SK-N-MC (cell line): ENCODE data around the gene ABLIM2.
"Not testable (repeated sequence)": the region's sequence is repeated elsewhere in the genome, so short reads cannot be mapped to it uniquely, and the experiment has no call there.

Experiments used
- DNase-seq: peaks from one replicate; pipeline ENCODE4 v3.0.0-alpha.2; 2011; ENCODE audit warnings: low read depth, low spot score
- H3K27ac ChIP-seq: fragments of 200-600 bp; sonication (generic); 2 replicates; pipeline ENCODE4 v1.5.1; 2016; ENCODE audit warnings: mixed run types
- H3K36me3 ChIP-seq: fragments of 200-600 bp; sonication (generic); 2 replicates; pipeline ENCODE4 v1.6.1; 2017; ENCODE audit warnings: antibody characterized with exemption, low read length, mixed read lengths; ENCODE audit not compliant: insufficient read depth
- H3K4me3 ChIP-seq: fragments of 200-600 bp; sonication (generic); 2 replicates; pipeline ENCODE4 v1.5.1; 2016
- H3K9ac ChIP-seq: fragments of 200-600 bp; sonication (generic); 2 replicates; pipeline ENCODE4 v1.8.0; 2017; ENCODE audit warnings: mixed run types, mixed read lengths; ENCODE audit not compliant: insufficient read length
- H3K9me3 ChIP-seq: fragments of 200-600 bp; sonication (generic); 2 replicates; pipeline ENCODE4 v1.6.1; 2017; ENCODE audit warnings: low read depth, mild to moderate bottlenecking, antibody characterized with exemption, low read length, moderate library complexity, mixed read lengths
- EZH2 ChIP-seq: fragments of 200-600 bp; sonication (generic); IDR thresholded peaks from one replicate; pipeline ENCODE4 v1.6.1; 2017; ENCODE audit warnings: antibody characterized with exemption
- FOXP2 ChIP-seq: optimal IDR thresholded peaks from 2 replicates; pipeline ENCODE3; 2011; ENCODE audit warnings: mild to moderate bottlenecking, moderate library complexity; ENCODE audit not compliant: insufficient read depth; ENCODE audit errors: extremely low read length, control extremely low read depth
- POLR2AphosphoS5 ChIP-seq: IDR thresholded peaks from 2 replicates; pipeline ENCODE4 v1.6.1; 2012; ENCODE audit warnings: mild to moderate bottlenecking, low read depth, low read length, borderline replicate concordance

The ABLIM2 gene

GRCh38 chr4:7947927-7948326, 210.7 kb downstream of the ABLIM2 start:
- DNase-seq = no peak
- Histone ChIP-seq H3K9me3 (no peaks in the 10 kb centered on the region), H3K36me3 (no peaks in the 10 kb centered on the region), H3K4me3 (no peak overlapping the region), H3K27ac (no peak overlapping the region), H3K9ac (no peak overlapping the region)
- TF ChIP-seq EZH2 (no peak), POLR2AphosphoS5 (no peak), FOXP2 (no peak)

GRCh38 chr4:7945709-7946380, 212.8 kb downstream of the ABLIM2 start:
- TF ChIP-seq POLR2AphosphoS5 = no peak
- no peak for TF ChIP-seq EZH2
- no peak for TF ChIP-seq FOXP2
- Histone ChIP-seq H3K27ac (no peak overlapping the region), H3K4me3 (no peak overlapping the region), H3K9me3 (no peaks in the 10 kb centered on the region), H3K9ac (no peak overlapping the region), H3K36me3 (no peaks in the 10 kb centered on the region)
- no peak for DNase-seq

DNA sequence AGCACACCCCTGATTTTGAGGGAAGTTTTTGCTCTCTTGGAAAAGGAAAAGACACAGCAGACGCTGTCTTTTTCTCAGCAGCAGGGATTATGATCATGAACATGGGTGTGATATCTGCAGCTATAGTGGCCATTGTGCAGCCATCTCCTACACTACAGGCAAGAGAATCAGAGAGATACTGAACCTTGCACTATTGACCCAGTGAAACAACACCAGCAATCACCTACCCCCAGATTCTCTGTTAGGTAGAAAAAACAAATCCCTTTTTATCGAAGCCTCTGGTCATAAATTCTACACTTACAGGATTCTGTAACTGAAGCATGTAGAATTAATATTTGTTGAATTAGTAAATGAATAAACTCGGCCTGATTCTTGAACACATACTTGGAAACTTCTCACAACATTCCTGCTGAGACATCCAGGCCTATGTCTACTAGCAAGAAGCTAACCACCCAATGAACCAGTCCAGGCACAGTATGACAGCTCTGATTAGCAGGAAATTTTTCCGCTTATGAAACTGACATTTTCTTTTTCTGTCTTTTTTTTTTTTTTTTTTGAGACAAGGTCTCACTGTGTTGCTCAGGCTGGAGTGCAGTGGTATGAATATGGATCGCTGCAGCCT, 213.9 kb downstream of the ABLIM2 start:
- no peaks in the 10 kb centered on the region for H3K9me3 ChIP-seq
- H3K4me3 ChIP-seq = no peak overlapping the region
- no peak overlapping the region for H3K27ac ChIP-seq
- DNase-seq = no peak
- no peaks in the 10 kb centered on the region for H3K36me3 ChIP-seq
- TF ChIP-seq POLR2AphosphoS5 (no peak), EZH2 (no peak), FOXP2 (no peak)
- H3K9ac ChIP-seq = no peak overlapping the region

GRCh38 chr4:7943688-7944087, 214.9 kb downstream of the ABLIM2 start:
- DNase-seq, H3K36me3 ChIP-seq, H3K27ac ChIP-seq: not testable (repeated sequence)

GRCh38 chr4:7943211-7943610, 215.4 kb downstream of the ABLIM2 start:
- Histone ChIP-seq H3K36me3 (no peaks in the 10 kb centered on the region), H3K4me3 (no peak overlapping the region), H3K9ac (no peak overlapping the region), H3K9me3 (no peaks in the 10 kb centered on the region), H3K27ac (no peak overlapping the region)
- DNase-seq = no peak
- TF ChIP-seq FOXP2 = no peak
- no peak for TF ChIP-seq POLR2AphosphoS5
- no peak for TF ChIP-seq EZH2

More at GRCh38 chr4:7943688-7944087, 214.9 kb downstream of the ABLIM2 start:
- not testable (repeated sequence) for H3K4me3 ChIP-seq, H3K9me3 ChIP-seq, H3K9ac ChIP-seq

DNA sequence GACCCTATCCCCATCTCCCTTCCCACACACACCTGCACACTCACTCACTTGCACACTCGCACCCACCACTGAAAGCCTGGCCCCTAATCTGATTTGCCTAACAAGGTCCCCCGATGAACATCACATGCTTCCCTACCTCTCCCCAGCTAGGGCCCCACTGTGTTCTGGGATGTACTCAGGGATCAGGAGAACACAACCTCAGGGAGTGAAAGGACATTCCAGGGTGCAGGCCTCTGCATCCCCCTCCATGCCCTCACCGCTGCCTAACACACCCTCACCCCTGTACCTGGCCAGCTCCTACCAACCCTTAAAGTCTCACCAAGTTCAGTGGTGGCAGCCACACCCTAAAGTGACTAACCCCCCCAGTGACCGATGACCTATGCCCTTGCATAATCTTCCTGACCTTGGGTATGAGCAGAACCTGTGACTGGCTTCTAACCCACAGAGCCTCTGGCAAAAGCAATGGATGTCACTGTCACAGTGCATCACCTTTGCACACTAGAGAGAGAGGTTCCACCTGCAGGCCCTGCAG, 216.6 kb downstream of the ABLIM2 start:
- no peak overlapping the region for H3K27ac ChIP-seq
- H3K9ac ChIP-seq = no peak overlapping the region
- DNase-seq = no peak
- TF ChIP-seq FOXP2 = no peak
- no peak for TF ChIP-seq POLR2AphosphoS5
- no peaks in the 10 kb centered on the region for H3K9me3 ChIP-seq
- no peak overlapping the region for H3K4me3 ChIP-seq
- no peaks in the 10 kb centered on the region for H3K36me3 ChIP-seq

GRCh38 chr4:7941111-7941964, 217.3 kb downstream of the ABLIM2 start:
- Histone ChIP-seq H3K36me3 (no peaks in the 10 kb centered on the region), H3K27ac (no peak overlapping the region), H3K4me3 (no peak overlapping the region), H3K9ac (no peak overlapping the region), H3K9me3 (no peaks in the 10 kb centered on the region)
- TF ChIP-seq POLR2AphosphoS5 (no peak), EZH2 (no peak), FOXP2 (no peak)
- no peak for DNase-seq

- H3K27ac ChIP-seq = no peak within 1 kb of the TSS
- peak within 1 kb of the TSS; percentile 77 for H3K4me3 ChIP-seq
These were observed 219.1 kb downstream of the ABLIM2 start, which contains the start of gene AFAP1 for GRCh38 chr4:7939377-7940108. AFAP1 (minus strand) TSS chr4:7939861; CDS start chr4:7872078, 67,783 bp downstream.

More at GRCh38 chr4:7939377-7940108, 219.1 kb downstream of the ABLIM2 start, which contains the start of gene AFAP1:
- DNase-seq = no peak
- Histone ChIP-seq H3K9ac (peak within 1 kb of the TSS; percentile 62), H3K36me3 (no peaks in the 10 kb centered on the region), H3K9me3 (no peaks in the 10 kb centered on the region)
- TF ChIP-seq EZH2 (no peak), POLR2AphosphoS5 (peak; percentile 40; the same call in 1 of the 2 replicates), FOXP2 (no peak)
